Tibial nerve (tissue), 3 donors: ENCODE measurements around the gene TBC1D22A.

Experiments
- POLR2A ChIP-seq, 2 donors: fragments of 450-650 bp; IDR thresholded peaks; one replicate each; pipeline ENCODE4 v1.6.1; 2017; ENCODE audit warnings: antibody characterized with exemption in 2 of 2, mild to moderate bottlenecking in 2 of 2, moderate library complexity in 2 of 2
- TF ChIP-seq, protein P1 (sequence below), 5 experiments: fragments of 200-600 bp in 3 of 5; fragments of 450-650 bp in 2 of 5; sonication (generic) in 3 of 5; IDR thresholded peaks; one replicate each; pipeline ENCODE4 v1.5.1; 2016 to 2019; ENCODE audit warnings: antibody characterized with exemption in 5 of 5, mild to moderate bottlenecking in 3 of 5, moderate library complexity in 2 of 5

DNA sequence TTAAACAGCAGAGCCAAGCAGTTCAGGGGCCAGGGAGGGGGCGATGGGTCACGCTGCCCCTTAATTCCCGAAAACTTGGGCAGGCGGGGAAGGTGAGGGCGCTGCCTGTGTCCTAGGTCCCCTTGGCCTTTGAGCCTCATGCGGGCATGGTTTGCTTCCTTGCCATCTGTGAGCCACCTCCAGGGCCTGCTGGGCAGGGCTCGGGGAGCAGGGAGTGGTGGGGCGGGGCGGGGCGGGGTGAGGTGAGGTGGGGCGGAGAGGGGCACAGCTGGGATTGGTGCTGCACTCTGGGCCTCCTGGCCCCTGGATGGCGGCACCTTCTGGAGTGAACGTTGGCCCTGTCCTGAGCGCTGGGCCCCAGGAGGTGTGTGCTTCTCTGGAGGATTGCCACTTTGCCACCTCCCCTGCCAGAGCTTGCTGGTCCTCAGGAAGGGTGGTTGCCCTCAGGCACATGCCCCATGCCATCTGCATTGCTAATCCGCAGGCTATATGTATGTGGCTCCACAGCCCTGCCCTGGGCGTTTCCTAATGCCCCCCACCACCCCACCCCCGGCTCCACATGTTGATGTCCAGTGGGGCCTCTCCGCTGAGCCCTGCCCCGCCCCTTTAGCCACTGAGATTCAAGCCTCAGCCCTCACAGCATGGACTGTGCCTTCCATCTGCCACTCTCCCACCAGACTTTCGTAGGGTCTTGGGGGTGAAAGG is 352.5 kb downstream of the TBC1D22A start:
- TF ChIP-seq POLR2A (IDR thresholded peaks at IDR 0.05): no peak
- TF ChIP-seq, protein P1, sequence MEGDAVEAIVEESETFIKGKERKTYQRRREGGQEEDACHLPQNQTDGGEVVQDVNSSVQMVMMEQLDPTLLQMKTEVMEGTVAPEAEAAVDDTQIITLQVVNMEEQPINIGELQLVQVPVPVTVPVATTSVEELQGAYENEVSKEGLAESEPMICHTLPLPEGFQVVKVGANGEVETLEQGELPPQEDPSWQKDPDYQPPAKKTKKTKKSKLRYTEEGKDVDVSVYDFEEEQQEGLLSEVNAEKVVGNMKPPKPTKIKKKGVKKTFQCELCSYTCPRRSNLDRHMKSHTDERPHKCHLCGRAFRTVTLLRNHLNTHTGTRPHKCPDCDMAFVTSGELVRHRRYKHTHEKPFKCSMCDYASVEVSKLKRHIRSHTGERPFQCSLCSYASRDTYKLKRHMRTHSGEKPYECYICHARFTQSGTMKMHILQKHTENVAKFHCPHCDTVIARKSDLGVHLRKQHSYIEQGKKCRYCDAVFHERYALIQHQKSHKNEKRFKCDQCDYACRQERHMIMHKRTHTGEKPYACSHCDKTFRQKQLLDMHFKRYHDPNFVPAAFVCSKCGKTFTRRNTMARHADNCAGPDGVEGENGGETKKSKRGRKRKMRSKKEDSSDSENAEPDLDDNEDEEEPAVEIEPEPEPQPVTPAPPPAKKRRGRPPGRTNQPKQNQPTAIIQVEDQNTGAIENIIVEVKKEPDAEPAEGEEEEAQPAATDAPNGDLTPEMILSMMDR (IDR thresholded peaks at IDR 0.05): no peak
